AG04450 (cell line): ENCODE measurements around the gene PROM1. TPM values are rescaled to one million over a fixed set of nuclear protein-coding genes. Genes with fewer than 3 reads are reported as not detected.
A peak's percentile ranks its signal among the peaks of the same experiment; 100 is the strongest.

Experiments
- CTCF ChIA-PET: fragments of 300-600, 350-600 bp; formaldehyde crosslinking; extraction: SDS; loops from one replicate; lab custom pipeline; 2022; ENCODE audit warnings: antibody characterized with exemption, inconsistent platforms; lab: Charles Lee
- POLR2A ChIA-PET: fragments of 350-600 bp; formaldehyde crosslinking; extraction: SDS; loops from one replicate; lab custom pipeline; 2021; ENCODE audit warnings: antibody characterized with exemption, inconsistent platforms; lab: Yijun Ruan, JAX
- DNase-seq: peaks from one replicate; pipeline ENCODE4 v3.0.0-alpha.2; 2011; ENCODE audit warnings: low read depth, low spot score
- H3K27ac ChIP-seq: one replicate; pipeline ENCODE4 v1.5.1; 2012; ENCODE audit warnings: low read depth, low read length, control low read depth
- H3K27me3 ChIP-seq: one replicate; pipeline ENCODE4 v1.6.0; 2012; ENCODE audit warnings: low read length; ENCODE audit not compliant: control insufficient read depth, insufficient read depth
- H3K4me3 ChIP-seq: 2 replicates; pipeline ENCODE4 v1.5.1; 2011; ENCODE audit warnings: mild to moderate bottlenecking, low read depth, low read length, control low read depth
- H3K9me3 ChIP-seq: 2 replicates; pipeline ENCODE4 v1.5.1; 2012; ENCODE audit warnings: low read length; ENCODE audit not compliant: control insufficient read depth, insufficient read depth
- polyA plus RNA-seq: library from polyadenylated mRNA; depleted of rRNA; stranded (reverse); fragments of >200 nt; gene quantifications from 2 replicates; pipeline ENCODE4 v1.2.3, GENCODE V29; 2011
- TF ChIP-seq, protein P1 (sequence below): IDR thresholded peaks from 2 replicates; pipeline ENCODE4 v1.5.1; 2011; ENCODE audit warnings: low read depth, low read length, control low read depth, inconsistent platforms

The PROM1 gene
- polyA plus RNA-seq, 1 experiment: not detected

DNA sequence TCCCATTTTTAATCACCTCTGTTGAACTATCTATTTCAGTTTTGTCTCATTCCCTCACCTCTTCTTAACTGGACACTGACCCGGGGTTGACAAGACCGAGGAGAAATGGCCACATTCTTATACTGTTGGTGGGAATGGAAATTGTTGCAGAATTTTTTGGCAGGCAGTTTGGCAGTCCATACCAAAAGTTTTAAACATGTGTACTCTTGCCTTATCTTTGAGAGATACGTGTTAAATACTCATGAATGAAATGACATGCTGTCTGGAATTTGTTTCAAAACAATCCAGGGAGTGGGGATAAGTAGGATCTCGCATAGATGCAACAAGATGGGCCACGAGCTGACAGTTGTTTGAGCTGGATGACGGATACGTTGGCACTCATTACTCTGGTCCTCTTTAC, 157.3 kb downstream of the PROM1 start:
- Histone ChIP-seq H3K27ac (no peak overlapping the region), H3K9me3 (no peaks in the 10 kb centered on the region), H3K4me3 (no peak overlapping the region), H3K27me3 (peaks cover 9% of the 10 kb centered on the region)
- TF ChIP-seq, protein P1, sequence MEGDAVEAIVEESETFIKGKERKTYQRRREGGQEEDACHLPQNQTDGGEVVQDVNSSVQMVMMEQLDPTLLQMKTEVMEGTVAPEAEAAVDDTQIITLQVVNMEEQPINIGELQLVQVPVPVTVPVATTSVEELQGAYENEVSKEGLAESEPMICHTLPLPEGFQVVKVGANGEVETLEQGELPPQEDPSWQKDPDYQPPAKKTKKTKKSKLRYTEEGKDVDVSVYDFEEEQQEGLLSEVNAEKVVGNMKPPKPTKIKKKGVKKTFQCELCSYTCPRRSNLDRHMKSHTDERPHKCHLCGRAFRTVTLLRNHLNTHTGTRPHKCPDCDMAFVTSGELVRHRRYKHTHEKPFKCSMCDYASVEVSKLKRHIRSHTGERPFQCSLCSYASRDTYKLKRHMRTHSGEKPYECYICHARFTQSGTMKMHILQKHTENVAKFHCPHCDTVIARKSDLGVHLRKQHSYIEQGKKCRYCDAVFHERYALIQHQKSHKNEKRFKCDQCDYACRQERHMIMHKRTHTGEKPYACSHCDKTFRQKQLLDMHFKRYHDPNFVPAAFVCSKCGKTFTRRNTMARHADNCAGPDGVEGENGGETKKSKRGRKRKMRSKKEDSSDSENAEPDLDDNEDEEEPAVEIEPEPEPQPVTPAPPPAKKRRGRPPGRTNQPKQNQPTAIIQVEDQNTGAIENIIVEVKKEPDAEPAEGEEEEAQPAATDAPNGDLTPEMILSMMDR: no peak
- POLR2A ChIA-PET: no interaction called here
- DNase-seq: no peak
- CTCF ChIA-PET: interaction anchor here (0.6 to 1.9 kb wide), 3 partner anchors 44 to 338 kb away, joined by 3 to 9 read pairs (median 4); no protein-coding TSS in a partner anchor

DNA sequence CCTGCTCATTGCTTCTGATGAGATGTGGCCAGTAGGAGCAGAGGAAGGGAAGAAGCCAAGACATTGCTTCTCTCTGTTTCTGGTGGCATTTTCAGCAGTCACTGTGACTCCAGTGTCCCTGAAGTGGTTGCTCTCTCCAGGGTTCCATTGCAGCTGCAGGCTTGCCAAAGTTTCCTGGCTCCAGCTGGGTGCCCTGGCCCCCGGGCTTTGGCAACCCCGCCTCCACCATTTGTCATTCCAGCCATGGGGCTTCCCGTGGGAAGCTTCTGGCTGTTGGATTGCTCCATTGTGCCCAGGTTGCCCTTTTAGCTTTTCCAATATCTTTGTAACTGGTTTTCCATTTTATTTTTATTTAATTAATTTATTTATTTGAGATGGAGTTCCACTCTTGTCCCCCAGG, 158.0 kb downstream of the PROM1 start:
- Histone ChIP-seq H3K4me3 (no peak overlapping the region), H3K27me3 (peaks cover 9% of the 10 kb centered on the region), H3K27ac (no peak overlapping the region), H3K9me3 (no peaks in the 10 kb centered on the region)
- POLR2A ChIA-PET: no interaction called here
- CTCF ChIA-PET: interaction anchor here (0.6 to 1.9 kb wide), 3 partner anchors 30 to 75 kb away, joined by 4 to 10 read pairs (median 9); no protein-coding TSS in a partner anchor
- no peak for DNase-seq
- TF ChIP-seq, protein P1: no peak

DNA sequence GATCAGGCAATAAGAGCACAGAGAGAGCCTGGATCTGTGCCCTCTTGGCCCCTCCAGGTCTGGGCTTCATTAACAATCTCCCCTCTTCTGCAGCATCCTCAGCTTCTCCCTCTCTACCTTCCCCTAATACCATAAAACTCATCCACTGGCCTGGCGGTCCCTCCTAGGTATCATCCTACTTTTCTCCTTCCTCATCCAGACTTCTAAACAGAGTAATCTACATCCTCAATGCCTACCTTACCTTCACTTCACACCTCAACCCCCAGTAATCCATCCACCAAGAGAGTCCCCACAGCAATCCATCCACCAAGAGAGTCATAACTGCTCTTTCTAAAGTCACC, 162.3 kb downstream of the PROM1 start:
- H3K27me3 ChIP-seq: no peaks in the 10 kb centered on the region
- H3K4me3 ChIP-seq: no peak overlapping the region
- DNase-seq: no peak
- CTCF ChIA-PET: interaction anchor here (1.4 to 2.9 kb wide), 4 partner anchors 11 to 80 kb away, joined by 4 to 13 read pairs (median 8); no protein-coding TSS in a partner anchor
- H3K27ac ChIP-seq: peak overlapping the region; percentile 22
- TF ChIP-seq, protein P1: no peak
- POLR2A ChIA-PET: no interaction called here
- H3K9me3 ChIP-seq: no peaks in the 10 kb centered on the region; the same call in 1 of the 2 replicates

DNA sequence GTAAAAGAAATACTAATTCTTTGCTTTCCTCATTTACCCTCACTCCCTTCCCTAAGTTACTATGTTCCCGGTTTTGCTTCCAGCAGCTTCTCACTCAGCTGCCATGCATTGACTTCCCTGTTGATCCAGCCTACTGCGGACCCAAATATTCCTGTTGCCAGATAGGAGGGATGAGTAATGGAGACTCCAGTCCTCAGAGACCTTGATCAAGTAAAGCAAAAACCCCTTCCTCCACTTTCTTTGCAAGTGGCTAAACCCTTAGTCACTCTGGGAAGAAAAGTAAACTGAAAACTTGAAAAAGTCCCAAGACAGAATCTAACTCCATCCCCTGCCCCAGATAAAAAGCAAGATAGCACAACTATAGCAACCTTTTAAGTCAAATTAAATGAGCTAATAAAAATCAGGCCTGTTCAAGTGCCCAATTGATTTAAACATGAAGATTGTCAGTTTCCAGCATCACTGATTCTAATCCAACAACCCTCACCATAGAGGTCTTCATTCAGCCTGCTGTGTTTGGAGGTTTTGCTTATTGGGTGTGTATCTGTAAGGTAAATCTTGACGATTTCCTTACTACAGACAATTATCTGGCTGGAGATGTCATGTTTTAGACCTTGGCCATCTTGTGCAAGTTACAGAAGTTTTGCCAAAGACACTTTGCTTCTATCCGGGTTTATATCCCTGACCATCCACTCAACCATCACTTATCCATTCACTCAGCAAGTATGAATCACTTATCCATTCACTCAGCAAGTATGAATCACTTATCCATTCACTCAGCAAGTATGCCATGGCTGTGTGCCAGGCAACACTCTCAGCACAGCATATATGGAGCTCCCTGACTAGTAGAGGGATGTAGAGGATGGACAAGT, 162.9 kb downstream of the PROM1 start:
- peak; percentile 95 for DNase-seq
- Histone ChIP-seq H3K27ac (peak overlapping the region; percentile 84), H3K27me3 (no peaks in the 10 kb centered on the region), H3K4me3 (no peak overlapping the region), H3K9me3 (no peaks in the 10 kb centered on the region; the same call in 1 of the 2 replicates)
- TF ChIP-seq, protein P1: no peak
- ChIA-PET POLR2A (no interaction called here), CTCF (interaction anchor here (1.4 to 2.9 kb wide), 3 partner anchors 11 to 81 kb away, joined by 4 to 13 read pairs (median 6); no protein-coding TSS in a partner anchor)
